Activated naive CD4-positive, alpha-beta T cell treated with Interleukin-2 at 50 U/mL for 16 hours (primary cell): Measurements from ENCODE around the gene MYO1E.
"Not testable (repeated sequence)": the region's sequence is repeated elsewhere in the genome, so short reads cannot be mapped to it uniquely, and the experiment has no call there.

Source experiments
- DNase-seq: peaks from one replicate; pipeline ENCODE4 v3.0.0-alpha.2; 2020

The MYO1E gene

GRCh38 chr15:59347915-59348314, 24.8 kb downstream of the MYO1E start:
- DNase-seq = no peak

DNA sequence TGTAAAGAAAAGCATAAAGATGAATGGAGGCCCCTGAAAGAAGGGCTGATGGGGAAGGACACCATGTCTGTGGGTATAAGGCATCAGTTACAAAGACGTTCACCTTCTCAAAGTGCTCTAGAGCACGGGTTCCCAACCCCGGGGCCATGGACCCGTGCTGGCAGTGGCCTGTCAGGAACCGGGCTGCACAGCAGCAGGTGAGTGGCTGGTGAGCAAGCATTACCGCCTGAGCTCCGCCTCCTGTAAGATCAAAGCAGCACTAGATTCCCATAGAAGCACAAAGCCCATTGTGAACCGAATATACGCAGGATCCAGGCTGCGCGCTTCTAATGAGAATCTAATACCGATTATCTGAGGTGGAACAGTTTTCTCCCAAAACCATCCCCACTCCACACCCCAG, 25.7 kb downstream of the MYO1E start:
- DNase-seq = no peak

DNA sequence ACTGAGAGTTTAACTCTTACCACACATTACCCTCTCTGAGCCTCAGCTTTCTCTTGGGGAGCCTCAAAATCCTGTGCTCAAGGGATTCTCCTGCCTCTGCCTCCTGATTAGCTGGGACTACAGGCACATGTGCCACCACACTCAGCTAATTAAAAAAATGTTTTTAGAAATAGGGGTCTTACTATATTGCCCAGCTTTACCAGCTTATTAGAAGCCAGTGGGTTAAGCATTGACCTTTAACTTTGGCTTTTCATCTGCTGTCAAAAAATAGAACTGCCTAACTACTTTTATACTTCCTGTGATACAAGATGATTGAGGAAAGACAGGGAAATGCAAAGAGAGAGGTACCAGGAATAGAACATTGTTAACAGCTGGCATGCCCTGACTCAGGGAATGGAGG, 27.3 kb downstream of the MYO1E start:
- DNase-seq = no peak

- no peak for DNase-seq
Measured at GRCh38 chr15:59344311-59344710, 28.4 kb downstream of the MYO1E start.

- DNase-seq = no peak
Measured at GRCh38 chr15:59340325-59340724, 32.3 kb downstream of the MYO1E start.

DNA sequence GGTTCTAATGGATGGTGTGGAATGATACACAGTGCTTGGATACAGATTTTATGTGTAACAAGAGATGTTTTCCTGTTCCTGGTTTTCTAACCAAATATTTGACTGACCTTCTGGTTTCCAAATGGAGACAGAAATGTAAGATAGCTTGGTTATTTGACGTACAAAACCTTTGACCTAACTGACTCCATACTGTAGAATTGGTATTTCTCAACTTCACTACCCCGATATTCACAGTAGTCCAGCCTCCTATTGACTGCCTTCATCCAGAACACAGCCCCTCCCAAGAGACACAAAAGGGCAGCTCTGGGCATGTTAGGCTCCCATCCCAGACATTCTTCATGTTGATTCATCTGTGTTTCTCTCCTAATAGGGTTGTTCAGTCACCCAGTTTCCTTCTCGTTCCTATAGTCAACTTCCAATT, 33.4 kb downstream of the MYO1E start:
- DNase-seq = no peak

DNA sequence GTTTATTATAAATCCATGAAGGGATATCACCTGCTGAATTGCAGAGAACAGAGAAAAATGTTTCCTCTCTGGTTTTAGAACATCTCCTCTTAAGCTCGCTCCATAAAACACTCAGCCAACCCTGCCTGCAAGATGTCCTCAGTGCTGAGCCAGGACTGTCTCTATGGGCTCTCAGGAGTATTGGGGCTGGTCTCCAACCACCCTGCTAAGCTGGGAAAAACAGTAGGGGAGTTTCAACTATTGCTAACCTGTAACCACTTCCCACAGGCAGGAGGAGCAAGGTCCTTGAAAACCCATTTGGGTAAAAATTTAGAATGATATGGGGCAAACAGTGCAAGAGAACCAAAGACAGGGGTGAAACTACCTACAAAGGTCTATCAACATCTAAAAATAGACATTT, 34.3 kb downstream of the MYO1E start:
- DNase-seq = no peak

- not testable (repeated sequence) for DNase-seq
Measured at GRCh38 chr15:59336725-59337124, 35.9 kb downstream of the MYO1E start.

DNA sequence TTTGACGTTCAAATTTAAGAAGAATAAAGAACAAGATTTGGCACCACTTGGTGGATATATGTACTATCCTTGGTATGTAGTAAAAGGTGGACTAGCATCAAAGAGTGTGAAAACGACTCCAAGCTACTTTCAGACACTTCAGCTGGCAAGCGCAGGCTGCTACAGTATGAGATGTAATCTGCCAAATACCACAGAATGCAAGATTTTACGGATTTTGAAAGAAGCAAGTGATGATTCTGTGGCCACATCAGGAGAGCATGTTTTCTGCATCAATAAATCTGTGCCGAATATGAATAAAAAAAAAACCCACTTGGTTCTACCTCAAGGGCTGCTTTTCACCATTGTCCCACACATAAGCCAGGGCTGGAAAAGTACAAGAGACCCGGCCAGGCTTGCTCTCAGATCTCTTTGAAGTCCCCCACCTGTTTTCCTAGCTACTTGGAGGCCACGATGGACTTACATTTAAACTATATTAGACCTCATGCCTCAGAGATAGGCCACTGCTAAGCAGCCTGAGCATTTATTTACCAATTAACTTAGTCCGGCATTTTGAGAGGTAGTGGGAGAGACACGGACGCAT, 37.4 kb downstream of the MYO1E start:
- no peak for DNase-seq

DNA sequence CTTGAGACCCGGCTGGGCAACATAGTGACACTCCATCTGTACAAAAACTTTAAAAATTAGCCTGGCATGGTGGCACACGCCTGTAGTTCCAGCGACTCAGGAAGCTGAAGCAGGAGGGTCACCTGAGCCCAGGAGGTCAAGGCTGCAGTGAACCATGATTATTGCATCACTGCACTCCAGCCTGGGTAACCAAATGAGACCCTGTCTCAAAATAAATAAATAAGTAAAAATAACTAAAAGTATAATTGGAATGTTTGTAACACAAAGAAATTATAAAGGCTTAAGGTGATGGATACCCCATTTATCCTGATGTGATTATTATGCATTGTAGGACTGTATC, 38.6 kb downstream of the MYO1E start:
- DNase-seq = no peak

DNA sequence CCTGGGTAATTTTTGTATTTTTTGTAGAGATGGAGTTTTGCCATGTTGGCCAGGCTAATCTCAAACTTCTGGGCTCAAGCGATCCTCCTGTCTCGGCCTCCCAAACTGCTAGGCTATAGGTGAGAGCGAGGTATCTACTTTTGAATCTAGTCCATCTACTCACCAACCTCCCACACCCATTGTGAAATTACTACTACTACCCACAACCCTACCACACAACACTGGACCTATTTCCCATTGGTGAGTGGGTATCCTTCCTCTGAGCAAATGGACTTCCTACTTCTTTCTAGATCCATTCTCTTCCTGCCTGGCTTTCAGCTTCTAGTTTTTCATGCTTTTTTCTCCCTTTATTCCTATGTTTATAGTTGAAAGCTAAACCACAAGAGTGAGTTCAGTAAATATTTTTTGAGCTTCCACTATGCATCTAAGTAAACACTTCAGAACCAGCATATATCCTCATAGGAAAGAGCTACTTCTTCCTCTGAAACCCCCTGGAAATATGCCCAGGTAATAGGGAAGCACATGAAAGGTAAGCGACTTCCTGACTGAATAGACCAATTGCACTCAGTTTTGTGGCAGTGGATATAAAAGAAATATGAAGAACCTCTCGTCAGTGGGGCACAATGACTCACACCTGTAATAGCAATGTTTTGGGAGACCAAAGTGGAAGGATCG, 39.1 kb downstream of the MYO1E start:
- DNase-seq = no peak

DNA sequence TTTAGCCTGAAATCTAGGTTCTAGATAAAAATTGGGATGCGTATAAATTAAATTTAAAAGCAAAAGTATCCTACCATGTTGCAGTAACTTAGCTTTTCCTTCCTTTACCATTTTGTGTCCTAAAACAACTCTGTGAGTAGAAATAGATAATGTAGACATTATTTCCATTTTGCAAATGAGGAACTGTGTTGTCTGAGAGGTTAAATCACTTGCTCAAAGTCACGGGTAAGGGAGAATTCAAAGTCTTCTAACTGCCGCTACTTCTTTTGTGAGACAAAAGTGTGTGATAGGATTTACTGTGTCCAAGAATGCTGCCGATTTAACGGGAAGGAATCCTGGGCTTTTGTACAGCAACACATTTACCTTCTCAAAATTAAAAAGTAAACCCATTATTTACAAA, 40.7 kb downstream of the MYO1E start:
- no peak for DNase-seq

DNA sequence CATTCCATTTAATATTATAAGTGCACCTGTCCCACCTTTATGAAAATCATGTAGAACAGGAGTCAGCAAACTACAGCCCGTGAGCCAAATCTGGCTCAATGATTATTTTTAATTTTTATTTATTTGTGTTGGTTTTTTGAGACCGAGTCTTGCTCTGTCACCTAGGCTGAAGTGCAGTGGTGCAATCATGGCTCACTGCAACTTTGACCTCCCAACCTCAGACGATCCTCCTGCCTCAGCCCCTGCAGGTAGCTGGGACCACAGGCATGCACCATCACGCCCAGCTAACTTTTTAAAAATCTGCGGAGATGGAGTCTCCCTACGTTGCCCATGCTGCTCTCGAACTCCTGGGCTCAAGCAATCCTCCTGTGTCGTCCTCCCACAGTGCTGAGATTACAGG, 42.0 kb downstream of the MYO1E start:
- no peak for DNase-seq

GRCh38 chr15:59329570-59330350, 42.9 kb downstream of the MYO1E start:
- DNase-seq = no peak

- DNase-seq = no peak
Measured at GRCh38 chr15:59329091-59329490, 43.6 kb downstream of the MYO1E start.

DNA sequence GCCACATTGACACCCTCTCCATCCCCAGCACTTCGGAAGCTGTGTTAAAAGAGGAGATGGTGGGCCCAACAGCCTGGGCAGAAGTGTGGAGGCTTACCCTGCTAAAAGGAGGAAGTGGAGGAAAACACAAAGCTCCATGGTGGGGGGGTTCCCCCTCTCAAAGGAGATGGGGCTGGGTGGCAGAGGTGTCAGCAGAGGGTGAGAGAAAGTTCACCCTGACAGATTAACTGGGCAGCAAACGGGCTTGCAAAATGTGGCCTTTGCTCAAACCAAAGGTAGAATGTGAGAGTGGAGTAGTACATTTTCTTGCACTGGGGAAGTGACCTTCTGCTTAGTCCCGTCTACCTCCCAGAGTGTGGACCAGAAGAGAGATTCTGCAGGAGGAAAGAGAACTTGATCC, 44.7 kb downstream of the MYO1E start:
- no peak for DNase-seq

- DNase-seq = no peak
Measured at GRCh38 chr15:59326856-59327255, 45.8 kb downstream of the MYO1E start.

DNA sequence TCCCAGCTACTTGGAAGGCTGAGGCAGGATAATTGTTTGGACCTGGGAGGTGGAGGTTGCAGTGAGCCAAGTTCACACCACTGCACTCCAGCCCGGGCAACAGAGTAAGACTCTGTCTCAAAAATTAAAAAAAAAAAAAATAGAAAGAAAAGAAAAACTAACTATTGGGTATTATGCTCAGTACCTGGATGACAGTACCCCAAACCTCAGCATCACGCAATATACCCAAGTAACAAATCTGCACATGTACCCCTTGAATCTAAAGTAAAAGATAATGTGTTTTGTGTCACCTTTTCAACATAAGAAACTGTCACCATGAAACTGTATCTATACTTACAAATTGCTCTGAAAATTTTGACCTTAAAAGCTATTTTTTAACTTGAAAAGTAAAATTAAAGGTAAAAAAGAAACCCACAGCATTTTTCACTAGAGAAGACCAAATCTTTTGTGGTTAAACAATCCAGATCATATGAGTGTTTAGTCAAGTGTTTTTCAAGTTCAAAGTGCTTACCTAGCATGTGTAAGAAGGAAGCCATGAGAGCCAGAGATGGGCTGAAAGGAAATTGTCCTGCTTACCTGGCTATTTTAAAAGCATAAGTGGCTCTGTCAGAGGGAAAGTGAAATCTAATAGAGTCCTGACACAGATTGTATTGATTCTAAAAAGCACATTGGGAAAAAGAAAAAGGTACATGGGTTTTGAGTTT, 50.5 kb downstream of the MYO1E start:
- DNase-seq = no peak

GRCh38 chr15:59321000-59321689, 51.5 kb downstream of the MYO1E start:
- no peak for DNase-seq

DNA sequence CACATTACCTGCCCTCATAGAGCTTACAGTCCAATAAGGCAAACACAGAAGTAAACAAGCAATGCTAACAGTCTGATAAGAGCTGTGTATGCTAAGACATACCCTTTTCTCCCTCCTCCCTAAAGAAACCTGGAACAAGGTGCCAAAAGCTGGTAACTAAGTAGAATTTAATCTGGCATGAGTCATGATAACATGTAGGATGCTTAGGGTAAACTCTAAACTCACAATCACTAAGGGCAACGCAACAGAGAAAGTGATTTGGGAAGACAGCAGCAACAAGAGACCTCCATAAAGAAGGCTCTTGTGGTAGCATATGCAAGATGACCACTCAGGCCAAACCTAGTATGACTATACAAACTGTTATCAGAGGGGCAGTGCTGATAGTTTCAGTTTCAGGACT, 55.5 kb downstream of the MYO1E start:
- DNase-seq = no peak

- DNase-seq = no peak
Measured at GRCh38 chr15:59315914-59316451, 56.7 kb downstream of the MYO1E start.

DNA sequence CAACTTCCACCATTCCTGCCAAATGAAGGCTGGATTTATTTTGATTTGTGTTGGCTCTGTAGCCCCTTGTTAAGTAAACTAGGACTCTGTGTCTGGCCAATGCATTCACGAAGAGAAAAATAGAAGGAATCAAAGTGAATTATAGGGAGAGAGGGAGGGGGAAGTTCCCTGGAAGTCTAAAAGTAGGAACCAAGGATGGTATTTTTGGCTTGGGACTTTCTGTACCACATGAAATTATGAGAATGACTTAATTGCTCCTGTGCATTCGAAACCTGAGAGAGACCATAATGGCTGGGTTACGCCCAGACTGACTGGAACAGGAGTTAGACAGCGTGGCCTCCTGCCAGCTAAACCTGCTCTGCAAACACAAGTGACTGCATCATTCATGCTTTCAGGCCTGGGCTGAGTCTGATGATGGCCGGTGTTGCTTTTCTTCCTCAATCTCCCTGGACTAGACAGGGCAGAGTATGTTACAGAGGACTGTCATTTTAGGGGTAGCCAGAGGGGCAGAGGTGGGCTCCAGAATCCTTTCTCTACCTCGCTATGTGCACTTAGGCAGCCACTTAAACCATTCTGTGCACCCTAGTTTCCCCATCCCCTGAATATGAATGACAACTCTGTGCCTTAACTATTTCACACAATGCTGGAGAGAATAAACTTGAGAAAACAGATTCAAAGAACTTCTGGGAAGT, 58.9 kb downstream of the MYO1E start:
- no peak for DNase-seq
